Motor neuron (in vitro differentiated cells): Measurements from ENCODE around the gene MPZL1. TPM values are rescaled to one million over a fixed set of nuclear protein-coding genes. Genes with fewer than 3 reads are reported as not detected.
"Not testable (repeated sequence)": the region's sequence is repeated elsewhere in the genome, so short reads cannot be mapped to it uniquely, and the experiment has no call there.

ENCODE experiments used
- ATAC-seq, 8 experiments: fragments of 200-7000 bp; cut with Tn5 transposase; replicated peaks in 6 of 8; 2 replicates each; pipeline ENCODE4 v1.8.0; 2021; ENCODE audit warnings: mild to moderate bottlenecking in 8 of 8, moderate library complexity in 8 of 8
- H3K27ac ChIP-seq, 2 donors: fragments of 250-450 bp; sonication (Bioruptor Pico); 2 replicates each; pipeline ENCODE4 v1.9.0; 2021; ENCODE audit warnings: antibody characterized with exemption in 2 of 2, mild to moderate bottlenecking in 2 of 2, moderate library complexity in 1 of 2
- H3K4me1 ChIP-seq, 2 donors: fragments of 250-450 bp; sonication (Bioruptor Pico); replicated peaks in 1 of 2; 2 replicates each; pipeline ENCODE4 v1.6.1; 2021; ENCODE audit warnings: antibody characterized with exemption in 2 of 2, mild to moderate bottlenecking in 2 of 2, moderate library complexity in 1 of 2
- H3K4me3 ChIP-seq, 5 donors: fragments of 250-450 bp; sonication (Bioruptor Pico); 2 replicates each; pipeline ENCODE4 v1.9.0; 2021; ENCODE audit warnings: antibody characterized with exemption in 5 of 5, mild to moderate bottlenecking in 5 of 5, moderate library complexity in 4 of 5
- WGBS, 10 experiments: fragments of 450-650 bp; shearing (Covaris generic); methylation state at CpG; one replicate each; pipeline ENCODE4 v1.0.0; 2022; 5-methylcytosine and 5-hydroxymethylcytosine counted together
- in situ Hi-C, 9 experiments: fragments of 400-800 bp; cut with MboI; loops; one replicate each; pipeline ENCODE4 v1.15.0; 2021; ENCODE audit warnings: low sequenced_read_pairs in 9 of 9, low pct_unique_long_range_greater_than_20kb in 2 of 9; ENCODE audit not compliant: unreplicated experiment in 9 of 9
- total RNA-seq, 8 experiments: library from RNA; unstranded; fragments of 300-600 nt; gene quantifications; 2 replicates each; pipeline versions ENCODE4 v1.2.3 to v1.2.4, GENCODE V29; 2022

MPZL1 gene
- total RNA-seq, 8 experiments from 2014 or later: 34.0 to 146 (median 102) TPM

DNA sequence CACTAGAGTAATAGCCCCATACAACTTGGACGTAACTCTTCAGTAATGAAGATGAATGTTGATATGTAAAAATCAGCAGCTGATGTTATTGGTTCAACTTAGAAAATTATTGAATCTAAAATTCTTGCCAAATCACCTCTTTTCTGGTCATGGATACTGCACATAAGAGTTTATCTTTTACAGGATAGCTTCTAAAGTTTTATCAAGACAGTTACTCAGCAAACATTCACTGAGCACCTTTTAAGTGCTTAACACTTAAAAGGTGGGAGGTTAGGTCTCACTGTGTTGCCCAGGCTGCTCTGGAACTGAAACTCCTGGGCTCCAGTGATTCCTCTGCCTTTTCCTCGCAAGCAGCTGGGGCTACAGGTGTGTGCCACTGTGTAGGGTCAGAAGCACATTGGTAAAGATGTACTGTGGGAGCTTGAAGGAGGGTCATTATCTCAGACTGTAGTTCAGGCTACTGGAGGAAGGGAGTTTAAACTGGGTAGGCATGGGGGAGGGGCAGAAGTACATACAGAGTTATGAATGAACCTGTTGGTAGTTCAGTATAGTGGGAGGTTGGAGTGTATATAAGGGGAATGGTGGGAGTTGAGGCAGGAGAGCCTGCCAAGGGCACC is 2.0 kb downstream of the MPZL1 start:
- in situ Hi-C loops: loop anchor here in 1 of 9 experiments (10.0 kb wide), 1 partner anchor 81 kb away; no protein-coding TSS in a partner anchor
- Histone ChIP-seq H3K27ac (no peak overlapping the region), H3K4me1 (peaks cover 20 to 24% of the 10 kb centered on the region in 2 donors), H3K4me3 (peak overlapping the region in 1 of 5 donors; percentile 97)
- ATAC-seq: no peak
- WGBS, 10 experiments: 60 to 93% (median 83%) methylated on average over 1 to 2 of the region's 2 CpGs

DNA sequence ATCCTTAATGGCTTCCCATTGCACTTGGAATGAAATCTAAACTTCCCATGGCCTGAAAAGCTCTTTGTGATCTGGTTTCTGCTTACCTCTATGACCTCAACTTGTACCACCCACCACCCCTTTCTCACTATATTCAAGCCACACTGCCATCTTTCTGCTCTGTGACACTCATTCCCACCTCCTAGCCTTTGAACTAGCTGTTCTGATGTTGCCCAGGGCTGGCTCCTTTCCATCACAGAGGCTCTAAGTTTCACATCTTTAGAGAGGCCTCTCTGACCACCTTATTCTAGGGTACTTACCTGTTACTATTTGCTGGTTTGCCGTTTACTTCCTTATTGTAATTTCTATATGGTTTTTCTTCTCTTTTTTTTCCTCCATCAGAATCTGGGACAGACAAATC is 4.2 kb downstream of the MPZL1 start:
- no peak for ATAC-seq
- no peak overlapping the region for H3K4me3 ChIP-seq
- H3K27ac ChIP-seq: no peak overlapping the region
- H3K4me1 ChIP-seq: peaks cover 18 to 21% of the 10 kb centered on the region in 2 donors
- in situ Hi-C loops: loop anchor here in 1 of 9 experiments (10.0 kb wide), 1 partner anchor 79 kb away; no protein-coding TSS in a partner anchor
- 13 to 100% (median 73%) methylated on average over 1 of the region's 1 CpG; no CpG with 5 or more reads in 2 of the 10 experiments for WGBS, 10 experiments

DNA sequence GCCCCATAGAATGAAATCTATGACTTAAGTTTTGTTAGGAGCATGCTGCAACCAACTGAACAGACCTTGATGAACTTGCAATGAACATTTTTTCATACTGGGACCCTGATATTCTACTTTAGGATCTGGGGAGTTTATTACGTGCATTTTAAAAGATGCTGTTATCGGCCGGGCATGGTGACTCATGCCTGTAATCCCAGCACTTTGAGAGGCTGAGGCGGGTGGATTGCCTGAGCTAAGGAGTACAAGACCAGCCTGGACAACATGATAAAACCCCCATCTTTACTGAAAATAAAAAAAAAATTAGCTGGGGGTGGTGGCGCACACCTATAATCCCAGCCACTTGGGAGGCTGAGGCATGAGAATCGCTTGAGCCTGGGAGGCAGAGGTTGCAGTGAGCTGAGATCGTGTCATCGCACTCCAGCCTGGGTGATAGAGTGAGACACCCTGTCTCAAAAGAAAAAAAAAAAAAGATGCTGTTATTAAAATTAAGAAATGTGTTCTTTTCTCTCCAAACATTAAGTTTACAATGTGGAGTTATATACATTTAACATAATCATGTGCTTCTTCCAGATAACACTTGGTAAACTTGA is 7.1 kb downstream of the MPZL1 start:
- in situ Hi-C loops: loop anchor here in 1 of 9 experiments (10.0 kb wide), 1 partner anchor 76 kb away; no protein-coding TSS in a partner anchor
- Histone ChIP-seq H3K4me1 (peaks cover 7 to 8% of the 10 kb centered on the region in 2 donors), H3K4me3 (no peak overlapping the region), H3K27ac (no peak overlapping the region)
- ATAC-seq: no peak
- 90 to 100% (median 95%) methylated on average over 3 to 8 of the region's 8 CpGs; no CpG with 5 or more reads in 2 of the 10 experiments for WGBS, 10 experiments

DNA sequence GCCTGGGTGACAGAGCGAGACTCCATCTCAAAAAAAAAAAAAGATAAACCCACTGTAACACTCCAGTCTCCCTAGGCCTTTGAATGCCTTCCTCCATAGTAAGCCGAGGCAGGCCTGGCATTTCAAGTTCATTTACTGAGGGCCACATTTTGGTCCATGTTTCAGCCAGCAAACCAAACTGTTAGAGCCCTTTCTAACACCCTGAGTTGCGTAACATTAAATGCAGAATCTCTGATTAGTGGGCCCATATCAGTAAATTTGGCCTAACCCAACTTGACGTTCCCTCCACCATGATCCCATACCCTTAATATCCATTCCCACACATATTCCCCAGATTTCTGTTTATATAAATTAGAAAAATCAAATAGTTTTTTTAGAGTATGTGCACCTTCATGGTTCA is 12.4 kb downstream of the MPZL1 start:
- Histone ChIP-seq H3K27ac (no peak overlapping the region), H3K4me3 (no peak overlapping the region), H3K4me1 (no peaks in the 10 kb centered on the region)
- 83 to 100% (median 98%) methylated on average over 1 to 4 of the region's 4 CpGs; no CpG with 5 or more reads in 1 of the 10 experiments for WGBS, 10 experiments
- in situ Hi-C loops: no loop called here
- ATAC-seq: no peak

DNA sequence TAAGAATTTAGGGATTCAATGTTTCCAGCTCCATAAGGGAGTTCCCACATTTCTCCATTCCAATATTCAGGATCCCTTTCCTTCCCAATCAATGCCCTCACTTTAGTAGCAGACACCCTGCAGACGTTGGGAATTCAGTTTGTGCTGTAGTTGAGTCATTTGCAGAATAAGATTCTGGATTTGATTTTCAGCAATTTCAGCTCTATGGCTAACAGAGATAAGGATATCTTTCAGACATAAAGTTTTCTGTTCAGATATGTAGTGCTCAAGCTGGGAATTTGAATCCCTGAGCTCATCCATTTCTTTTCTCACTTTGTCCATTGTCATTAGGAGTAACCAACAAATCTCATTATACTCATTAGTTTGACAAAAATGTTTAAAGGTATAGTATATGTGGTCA is 13.1 kb downstream of the MPZL1 start:
- in situ Hi-C loops: no loop called here
- H3K4me1 ChIP-seq: no peaks in the 10 kb centered on the region
- no peak for ATAC-seq
- H3K27ac ChIP-seq: no peak overlapping the region
- no peak overlapping the region for H3K4me3 ChIP-seq
- 10 to 100% (median 90%) methylated on average over 1 of the region's 1 CpG; no CpG with 5 or more reads in 3 of the 10 experiments for WGBS, 10 experiments

DNA sequence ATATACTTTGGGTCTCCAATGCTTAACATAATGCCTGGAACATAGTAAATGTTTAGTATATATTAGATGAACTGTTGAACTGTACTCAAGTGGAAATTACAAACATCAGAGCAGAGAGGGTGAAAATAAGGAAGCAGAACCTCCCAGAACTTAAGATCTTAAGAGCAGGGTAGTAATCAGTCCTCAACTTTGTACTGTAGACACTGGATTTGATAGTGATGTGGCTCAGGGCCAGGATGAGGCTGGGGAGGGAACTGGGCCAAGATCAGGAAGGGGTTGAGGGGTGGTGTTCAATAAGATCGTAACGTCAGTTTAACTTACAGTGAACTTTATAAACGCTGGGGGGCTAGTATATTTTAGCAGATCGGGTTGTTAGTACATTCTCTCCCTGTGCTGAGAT is 15.4 kb downstream of the MPZL1 start:
- Histone ChIP-seq H3K4me1 (no peaks in the 10 kb centered on the region), H3K4me3 (no peak overlapping the region), H3K27ac (no peak overlapping the region)
- WGBS, 10 experiments: 80 to 100% (median 94%) methylated on average over 1 to 4 of the region's 4 CpGs; no CpG with 5 or more reads in 3 of the 10 experiments
- ATAC-seq: no peak
- in situ Hi-C loops: no loop called here

DNA sequence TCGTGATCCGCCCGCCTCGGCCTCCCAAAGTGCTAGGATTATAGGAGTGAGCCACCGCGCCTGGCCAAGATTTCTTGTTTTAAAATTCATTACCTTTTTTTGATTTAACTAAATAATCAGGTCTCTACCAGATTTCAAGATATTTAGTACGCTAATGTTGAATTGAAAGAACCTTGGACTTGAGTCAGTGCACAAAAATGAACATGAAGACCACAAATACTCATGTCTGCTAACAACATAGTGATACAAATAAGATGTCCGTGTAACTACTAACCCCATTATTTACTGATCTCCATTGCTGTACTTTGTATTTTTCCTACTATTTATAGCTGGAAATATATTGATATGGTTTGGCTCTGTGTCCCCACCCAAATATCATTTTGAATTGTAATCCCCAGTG is 16.4 kb downstream of the MPZL1 start:
- ATAC-seq: no peak
- WGBS, 10 experiments: 73 to 100% (median 98%) methylated on average over 3 to 8 of the region's 8 CpGs; no CpG with 5 or more reads in 1 of the 10 experiments
- in situ Hi-C loops: no loop called here
- Histone ChIP-seq H3K4me1 (no peaks in the 10 kb centered on the region), H3K27ac (no peak overlapping the region), H3K4me3 (no peak overlapping the region)

DNA sequence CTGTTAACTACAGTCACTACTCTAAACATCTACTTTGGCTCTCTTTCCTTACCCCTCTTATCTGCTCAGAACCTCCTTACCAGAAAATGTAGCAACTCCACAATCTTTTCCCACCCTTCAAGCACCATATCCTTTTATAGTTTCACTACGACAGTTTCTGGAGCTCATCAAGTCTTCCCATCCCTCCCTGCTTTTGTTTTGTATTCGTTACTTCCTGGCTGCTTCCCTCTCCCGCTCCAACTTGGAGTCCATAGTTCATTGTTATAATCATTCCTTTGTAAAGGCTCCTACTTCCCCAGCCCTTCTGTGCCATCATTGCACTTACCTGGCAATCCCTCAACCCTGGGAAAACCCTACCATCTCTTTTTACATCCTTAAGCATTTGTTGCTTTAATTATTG is 18.0 kb downstream of the MPZL1 start:
- Histone ChIP-seq H3K27ac (no peak overlapping the region), H3K4me3 (no peak overlapping the region), H3K4me1 (no peaks in the 10 kb centered on the region)
- ATAC-seq: no peak
- 30 to 100% (median 79%) methylated on average over 1 to 3 of the region's 3 CpGs for WGBS, 10 experiments
- in situ Hi-C loops: no loop called here

DNA sequence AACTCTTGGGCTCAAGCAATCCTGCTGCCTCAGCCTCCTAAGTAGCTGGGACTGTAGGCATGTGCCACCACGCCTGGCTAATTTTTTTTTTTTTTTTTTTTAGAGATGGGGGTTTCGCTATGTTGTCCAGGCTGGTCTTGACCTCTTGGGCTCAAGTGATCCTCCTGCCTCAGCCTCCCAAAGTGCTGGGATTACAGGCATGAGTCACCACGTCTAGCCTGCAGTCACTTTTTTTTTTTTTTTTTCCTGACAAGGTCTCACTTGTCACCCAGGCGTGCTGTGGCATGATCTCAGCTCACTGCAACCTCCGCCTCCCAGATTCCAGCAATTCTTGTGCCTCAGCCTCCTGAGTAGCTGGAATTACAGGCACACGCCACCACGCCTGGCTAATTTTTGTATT is 19.3 kb downstream of the MPZL1 start:
- H3K4me3 ChIP-seq, H3K27ac ChIP-seq, ATAC-seq, H3K4me1 ChIP-seq, in situ Hi-C loops: not testable (repeated sequence)
- 94 to 100% (median 97%) methylated on average over 1 to 7 of the region's 7 CpGs; no CpG with 5 or more reads in 3 of the 10 experiments for WGBS, 10 experiments

DNA sequence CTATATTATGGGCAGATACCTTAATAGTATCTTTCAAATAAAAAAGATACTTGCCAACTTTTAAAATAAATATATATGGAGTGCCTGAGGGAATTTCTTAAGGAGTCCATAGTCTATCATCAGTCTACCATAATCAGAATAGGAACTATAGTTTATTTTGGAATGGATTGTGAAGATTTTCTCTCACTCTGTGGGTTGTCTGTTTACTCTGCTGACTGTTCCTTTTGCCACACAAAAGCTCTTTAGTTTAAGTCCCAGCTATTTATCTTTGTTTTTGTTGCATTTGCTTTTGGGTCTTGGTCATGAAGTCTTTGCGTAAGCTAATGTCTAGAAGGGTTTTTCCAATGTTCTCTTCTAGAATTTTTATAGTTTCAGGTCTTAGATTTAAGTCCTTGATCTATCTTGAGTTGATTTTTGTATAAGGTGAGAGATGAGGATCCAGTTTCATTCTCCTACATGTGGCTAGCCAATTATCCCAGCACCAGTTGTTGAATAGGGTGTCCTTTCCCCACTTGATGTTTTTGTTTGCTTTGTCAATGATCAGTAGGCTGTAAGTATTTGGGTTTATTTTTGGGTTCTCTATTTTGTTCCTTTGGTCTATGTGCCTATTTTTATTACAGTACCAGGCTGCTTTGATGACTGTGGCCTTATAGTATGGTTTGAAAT is 20.7 kb downstream of the MPZL1 start:
- in situ Hi-C loops, H3K27ac ChIP-seq, H3K4me3 ChIP-seq, H3K4me1 ChIP-seq: not testable (repeated sequence)
- WGBS, 10 experiments: 80 to 100% (median 92%) methylated on average over 1 of the region's 1 CpG
- ATAC-seq: peak in 1 of 8 experiments; percentile 63

DNA sequence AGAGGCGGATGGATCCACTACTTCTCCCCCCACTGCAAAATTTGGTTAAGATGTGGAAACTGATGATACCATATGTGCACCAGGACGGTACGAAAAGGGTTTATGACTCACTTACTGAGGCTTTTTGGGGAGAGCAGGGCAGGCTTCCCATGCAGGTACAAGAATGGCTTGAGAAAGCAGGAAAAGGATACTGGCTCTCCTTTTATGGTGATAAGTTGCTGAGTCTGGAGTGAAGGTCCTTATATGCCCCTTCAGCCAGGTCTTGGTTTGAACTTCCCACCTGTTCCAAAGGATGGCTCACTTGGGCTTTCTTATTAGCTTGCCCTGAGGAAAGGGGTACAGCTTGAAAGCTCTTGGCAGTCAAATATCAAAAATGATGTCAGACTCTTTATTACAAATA is 23.1 kb downstream of the MPZL1 start:
- in situ Hi-C loops: no loop called here

DNA sequence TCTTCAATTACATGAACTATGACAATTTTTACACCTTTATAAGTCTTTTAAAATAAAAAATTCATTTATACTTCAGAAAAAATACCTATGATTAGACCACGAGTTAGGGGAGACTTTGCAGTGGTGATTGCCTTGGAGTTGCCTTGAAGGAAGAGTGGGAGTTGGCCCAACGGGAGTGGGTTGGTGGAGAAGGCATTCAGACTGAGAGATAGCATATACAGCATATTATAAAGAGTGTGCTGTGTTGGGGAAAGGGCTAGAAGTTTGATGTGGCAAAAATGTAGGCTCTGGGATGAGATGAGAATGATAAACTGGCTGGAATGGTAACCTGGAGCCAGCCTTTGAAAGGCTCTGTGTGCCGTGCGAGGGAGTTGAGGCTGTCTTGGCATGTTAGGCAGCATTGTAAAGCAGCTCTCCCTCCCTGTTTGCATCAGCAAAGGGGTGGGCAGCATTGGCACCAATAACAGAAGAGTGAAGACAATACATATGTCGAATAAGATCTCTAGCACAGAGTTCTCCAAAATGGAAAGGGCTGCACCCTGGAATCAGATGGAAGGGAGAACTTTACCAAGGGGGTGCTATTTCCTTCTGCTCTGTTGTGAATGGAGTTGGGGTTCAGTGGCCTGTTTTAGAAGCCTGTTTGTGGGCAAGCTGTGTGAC is 24.4 kb downstream of the MPZL1 start:
- Histone ChIP-seq H3K27ac (no peak overlapping the region), H3K4me1 (no peaks in the 10 kb centered on the region), H3K4me3 (no peak overlapping the region)
- ATAC-seq: peak in 3 of 8 experiments; percentile 13 to 46 (median 27)
- in situ Hi-C loops: no loop called here
- 33 to 100% (median 76%) methylated on average over 1 to 5 of the region's 5 CpGs; no CpG with 5 or more reads in 1 of the 10 experiments for WGBS, 10 experiments

More for the DNA sequence above, 23.1 kb downstream of the MPZL1 start:
- Histone ChIP-seq H3K27ac (no peak overlapping the region), H3K4me3 (no peak overlapping the region), H3K4me1 (no peaks in the 10 kb centered on the region)
- 60 to 100% (median 93%) methylated on average over 1 to 3 of the region's 3 CpGs; no CpG with 5 or more reads in 1 of the 10 experiments for WGBS, 10 experiments
- ATAC-seq: no peak
